Trophoblast cell (in vitro differentiated cells and primary cell): ENCODE results near the gene ADAMTS18.
"Not testable (repeated sequence)": the region's sequence is repeated elsewhere in the genome, so short reads cannot be mapped to it uniquely, and the experiment has no call there.

ENCODE experiments used
- DNase-seq, 2 donors: peaks; one replicate each; pipeline ENCODE4 v3.0.0-alpha.2; 2016
- H2AFZ ChIP-seq: 2 replicates; pipeline ENCODE4 v1.6.1; 2013; ENCODE audit warnings: low read length, moderate library complexity, mild to moderate bottlenecking; ENCODE audit not compliant: insufficient read depth, poor library complexity
- H2AK5ac ChIP-seq: 2 replicates; pipeline ENCODE4 v1.6.1; 2013; ENCODE audit warnings: mild to moderate bottlenecking, low read length
- H2BK120ac ChIP-seq: 2 replicates; pipeline ENCODE4 v1.6.1; 2013; ENCODE audit warnings: low read length, mild to moderate bottlenecking, moderate library complexity; ENCODE audit not compliant: insufficient read depth, poor library complexity
- H2BK12ac ChIP-seq: 2 replicates; pipeline ENCODE4 v1.6.1; 2013; ENCODE audit warnings: mild to moderate bottlenecking, low read length, moderate library complexity
- H2BK5ac ChIP-seq: 2 replicates; pipeline ENCODE4 v1.6.1; 2013; ENCODE audit warnings: low read length, low read depth, moderate library complexity, mild to moderate bottlenecking; ENCODE audit not compliant: poor library complexity
- H3K14ac ChIP-seq: 2 replicates; pipeline ENCODE4 v1.6.1; 2013; ENCODE audit warnings: mild to moderate bottlenecking, low read length
- H3K18ac ChIP-seq: 2 replicates; pipeline ENCODE4 v1.6.1; 2013; ENCODE audit warnings: mild to moderate bottlenecking, low read length
- H3K23ac ChIP-seq: 2 replicates; pipeline ENCODE4 v1.6.1; 2013; ENCODE audit warnings: low read length
- H3K27ac ChIP-seq: 2 replicates; pipeline ENCODE4 v1.5.1; 2013; ENCODE audit warnings: low read depth, mild to moderate bottlenecking, inconsistent platforms, low read length, moderate library complexity
- H3K27me3 ChIP-seq: 2 replicates; pipeline ENCODE4 v1.6.1; 2013; ENCODE audit warnings: inconsistent platforms, mild to moderate bottlenecking, low read length, moderate library complexity; ENCODE audit not compliant: insufficient read depth
- H3K36me3 ChIP-seq, 2 experiments: 1 replicate in 1 of 2; 2 replicates in 1 of 2; pipeline ENCODE4 v1.6.1; 2013; ENCODE audit warnings: low read length in 2 of 2, mild to moderate bottlenecking in 2 of 2, moderate library complexity in 1 of 2; ENCODE audit not compliant: insufficient read depth in 2 of 2, control insufficient read depth in 1 of 2
- H3K4ac ChIP-seq: 2 replicates; pipeline ENCODE4 v1.6.1; 2013; ENCODE audit warnings: low read depth, mild to moderate bottlenecking, low read length, moderate library complexity
- H3K4me1 ChIP-seq, 2 experiments: 1 replicate in 1 of 2; 2 replicates in 1 of 2; pipeline ENCODE4 v1.6.1; 2013; ENCODE audit warnings: low read length in 2 of 2, mild to moderate bottlenecking in 2 of 2, moderate library complexity in 1 of 2; ENCODE audit not compliant: insufficient read depth in 2 of 2, control insufficient read depth in 1 of 2
- H3K4me2 ChIP-seq: 2 replicates; pipeline ENCODE4 v1.6.1; 2013; ENCODE audit warnings: inconsistent platforms, mild to moderate bottlenecking, low read length, moderate library complexity
- H3K4me3 ChIP-seq: 2 replicates; pipeline ENCODE4 v1.5.1; 2013; ENCODE audit warnings: mild to moderate bottlenecking, low read depth, low read length, inconsistent platforms
- H3K79me1 ChIP-seq: one replicate; pipeline ENCODE4 v1.6.1; 2013; ENCODE audit warnings: low read length
- H3K79me2 ChIP-seq: 2 replicates; pipeline ENCODE4 v1.6.1; 2013; ENCODE audit warnings: low read length, mild to moderate bottlenecking; ENCODE audit not compliant: control insufficient read depth, insufficient read depth, poor library complexity
- H3K9ac ChIP-seq: 2 replicates; pipeline ENCODE4 v1.6.1; 2013; ENCODE audit warnings: mild to moderate bottlenecking, low read length
- H3K9me3 ChIP-seq: 2 replicates; pipeline ENCODE4 v1.6.1; 2013; ENCODE audit warnings: low read depth, mild to moderate bottlenecking, control low read depth, inconsistent platforms, low read length; ENCODE audit not compliant: insufficient read depth
- H4K12ac ChIP-seq: 2 replicates; pipeline ENCODE4 v1.6.1; 2013; ENCODE audit warnings: low read depth, mild to moderate bottlenecking, low read length, moderate library complexity
- H4K8ac ChIP-seq: 2 replicates; pipeline ENCODE4 v1.6.1; 2013; ENCODE audit warnings: low read depth, mild to moderate bottlenecking, low read length, moderate library complexity
- H4K91ac ChIP-seq: one replicate; pipeline ENCODE4 v1.6.1; 2013; ENCODE audit warnings: low read depth, mild to moderate bottlenecking, low read length, moderate library complexity
- WGBS: extraction: QIAGEN DNeasy Blood & Tissue Kit; methylation state at CpG from one replicate; pipeline ENCODE4 v1.1.7; 2013; ENCODE audit warnings: missing lambda C conversion rate; ENCODE audit not compliant: insufficient read length, insufficient coverage; ENCODE audit errors: extremely low coverage; 5-methylcytosine and 5-hydroxymethylcytosine counted together

The ADAMTS18 gene

DNA sequence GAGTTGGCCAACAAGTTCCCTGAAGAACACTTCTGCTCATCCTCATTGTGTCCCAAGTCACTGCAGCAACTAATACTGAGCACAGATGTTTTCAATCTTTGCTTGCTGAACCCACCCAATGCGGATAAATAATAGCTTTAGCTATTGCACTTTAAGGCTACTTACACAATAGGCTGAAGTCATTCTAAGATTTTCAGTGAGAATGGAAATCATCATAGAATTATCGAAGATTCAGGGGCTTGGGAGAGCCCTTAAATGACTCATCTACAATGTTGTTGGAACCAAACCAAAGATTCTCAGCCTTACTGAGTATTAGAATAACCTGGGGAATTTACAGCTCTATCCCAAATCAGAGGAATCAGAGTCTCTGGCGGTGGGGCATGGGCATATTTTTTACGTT lies 184.4 kb downstream of the ADAMTS18 start:
- Histone ChIP-seq H4K12ac (no peak overlapping the region), H2BK12ac (no peak overlapping the region), H3K4me2 (no peak overlapping the region), H2AK5ac (no peak overlapping the region), H3K79me2 (no peaks in the 10 kb centered on the region), H4K8ac (no peak overlapping the region), H3K18ac (no peak overlapping the region), H3K4ac (no peak overlapping the region), H3K9ac (no peak overlapping the region), H4K91ac (no peak overlapping the region), H2AFZ (no peak overlapping the region), H3K14ac (no peak overlapping the region), H3K4me3 (no peak overlapping the region), H3K27ac (no peak overlapping the region), H3K9me3 (no peaks in the 10 kb centered on the region), H2BK5ac (no peak overlapping the region), H3K36me3 (peaks cover 0 to 2% of the 10 kb centered on the region in 2 experiments), H2BK120ac (no peak overlapping the region), H3K4me1 (no peaks in the 10 kb centered on the region), H3K23ac (no peak overlapping the region), H3K79me1 (no peaks in the 10 kb centered on the region), H3K27me3 (no peaks in the 10 kb centered on the region)
- WGBS, result no CpG with 5 or more reads among the region's 4 CpGs
- DNase-seq, result no peak

GRCh38 chr16:77246150-77246549 lies 188.7 kb downstream of the ADAMTS18 start:
- H3K79me2 ChIP-seq, result no peaks in the 10 kb centered on the region
- WGBS, result no CpG with 5 or more reads among the region's 2 CpGs

GRCh38 chr16:77242471-77242870 lies 192.4 kb downstream of the ADAMTS18 start:
- not testable (repeated sequence) for H3K18ac ChIP-seq, H4K12ac ChIP-seq, H3K14ac ChIP-seq, H2AK5ac ChIP-seq, H3K36me3 ChIP-seq, H4K91ac ChIP-seq, H3K79me1 ChIP-seq, H2BK120ac ChIP-seq, H2BK12ac ChIP-seq, DNase-seq, H3K4ac ChIP-seq, H2AFZ ChIP-seq, H3K4me3 ChIP-seq, H3K27ac ChIP-seq, H3K4me2 ChIP-seq, H3K27me3 ChIP-seq, H3K79me2 ChIP-seq, H2BK5ac ChIP-seq, H3K9me3 ChIP-seq, H4K8ac ChIP-seq, H3K9ac ChIP-seq, H3K23ac ChIP-seq
- H3K4me1 ChIP-seq, result peaks cover 6 to 17% of the 10 kb centered on the region in 2 experiments
- WGBS, result no CpG with 5 or more reads among the region's 5 CpGs

More at GRCh38 chr16:77246150-77246549, 188.7 kb downstream of the ADAMTS18 start:
- Histone ChIP-seq H3K27me3 (no peaks in the 10 kb centered on the region), H3K36me3 (peaks cover 0 to 2% of the 10 kb centered on the region in 2 experiments), H3K23ac (no peak overlapping the region), H4K8ac (no peak overlapping the region), H3K14ac (no peak overlapping the region), H3K4me2 (no peak overlapping the region), H3K4me1 (no peaks in the 10 kb centered on the region), H2BK12ac (no peak overlapping the region), H2BK120ac (no peak overlapping the region), H4K91ac (no peak overlapping the region), H3K79me1 (no peaks in the 10 kb centered on the region), H3K4ac (no peak overlapping the region), H3K4me3 (no peak overlapping the region), H2AFZ (no peak overlapping the region), H3K9me3 (no peaks in the 10 kb centered on the region), H3K18ac (no peak overlapping the region), H3K9ac (no peak overlapping the region), H2AK5ac (no peak overlapping the region), H3K27ac (no peak overlapping the region), H4K12ac (no peak overlapping the region), H2BK5ac (no peak overlapping the region)
- no peak for DNase-seq

- Histone ChIP-seq H2AK5ac (no peak overlapping the region), H3K4me2 (no peak overlapping the region), H3K14ac (no peak overlapping the region), H3K18ac (no peak overlapping the region), H3K4me1 (peaks cover 6 to 18% of the 10 kb centered on the region in 2 experiments), H2AFZ (no peak overlapping the region), H3K36me3 (no peaks in the 10 kb centered on the region), H3K27me3 (no peaks in the 10 kb centered on the region), H3K4ac (no peak overlapping the region), H3K79me2 (peaks cover 2% of the 10 kb centered on the region), H3K4me3 (no peak overlapping the region), H3K79me1 (peaks cover 14% of the 10 kb centered on the region), H3K23ac (no peak overlapping the region), H3K27ac (no peak overlapping the region), H4K12ac (no peak overlapping the region), H2BK12ac (no peak overlapping the region), H3K9me3 (no peaks in the 10 kb centered on the region), H4K91ac (peak overlapping the region; percentile 1), H2BK5ac (no peak overlapping the region), H3K9ac (no peak overlapping the region), H4K8ac (no peak overlapping the region), H2BK120ac (peak overlapping the region; percentile 41)
- peak; percentile 18 to 57 for DNase-seq
- WGBS, result no CpG with 5 or more reads among the region's 5 CpGs
Observed at GRCh38 chr16:77238593-77238992, 196.2 kb downstream of the ADAMTS18 start.
